GM12878 (cell line): Measurements from ENCODE around the gene YWHAG. TPM values are rescaled to one million over a fixed set of nuclear protein-coding genes. Genes with fewer than 3 reads are reported as not detected.

ENCODE experiments used
- ATAC-seq: fragments of 200-7000 bp; cut with Tn5 transposase; 3 replicates; pipeline ENCODE4 v1.9.1; 2020; ENCODE audit warnings: mild to moderate bottlenecking, moderate library complexity
- BruUV-seq: library from RNA; stranded (reverse); fragments of 400-500 nt; replicated peaks from 2 replicates; lab custom pipeline; 2021; lab: Mats Ljungman, UMichigan
- CTCF ChIA-PET: fragments of 300-600 bp; sonication (Branson Sonifier 250); formaldehyde crosslinking; extraction: SDS; loops from one replicate; lab custom pipeline; 2021; ENCODE audit warnings: inconsistent platforms; lab: Yijun Ruan, JAX
- POLR2A ChIA-PET: fragments of 350-600 bp; formaldehyde crosslinking; extraction: SDS; loops from one replicate; lab custom pipeline; 2021; ENCODE audit warnings: inconsistent platforms; lab: Charles Lee
- RAD21 ChIA-PET: fragments of 300-600 bp; sonication (Branson Sonifier 250); formaldehyde crosslinking; loops from one replicate; lab custom pipeline; 2023; ENCODE audit warnings: antibody characterized with exemption; ENCODE audit not compliant: unreplicated experiment; lab: Charles Lee
- SMC1A ChIA-PET: fragments of 300-600 bp; sonication (Branson Sonifier 250); formaldehyde crosslinking; loops from one replicate; lab custom pipeline; 2023; ENCODE audit not compliant: unreplicated experiment, uncharacterized antibody; lab: Charles Lee
- DNase-seq: peaks from one replicate; pipeline ENCODE4 v3.0.0-alpha.2; 2011; ENCODE audit warnings: low read depth, low spot score
- FAIRE-seq: peaks from 3 replicates; lab custom pipeline; 2011; peaks lifted over from hg19 to GRCh38; lab: Jason Lieb, UNC
- H2AFZ ChIP-seq: 2 replicates; pipeline ENCODE4 v1.6.0; 2011; ENCODE audit warnings: low read depth, low read length, control low read depth; ENCODE audit not compliant: control insufficient read depth
- H3K27ac ChIP-seq: 2 replicates; pipeline ENCODE4 v1.5.1; 2011; ENCODE audit warnings: control low read depth; ENCODE audit not compliant: control insufficient read depth, insufficient read depth
- H3K27me3 ChIP-seq, 2 experiments: replicated peaks in 1 of 2; 2 replicates each; pipeline versions ENCODE4 v1.6.0 to v1.6.1; 2011; ENCODE audit warnings: low read length in 1 of 2; ENCODE audit not compliant: control insufficient read depth in 2 of 2, insufficient read depth in 2 of 2
- H3K36me3 ChIP-seq, 2 experiments: 2 replicates each; pipeline ENCODE4 v1.5.1; 2011; ENCODE audit warnings: low read length in 1 of 2; ENCODE audit not compliant: control insufficient read depth in 2 of 2, insufficient read depth in 2 of 2
- H3K4me1 ChIP-seq: 2 replicates; pipeline ENCODE4 v1.6.1; 2011; ENCODE audit warnings: mild to moderate bottlenecking, low read length, moderate library complexity, mixed read lengths; ENCODE audit not compliant: control insufficient read depth, insufficient read depth
- H3K4me2 ChIP-seq: 2 replicates; pipeline ENCODE4 v1.6.0; 2011; ENCODE audit warnings: control low read depth; ENCODE audit not compliant: control insufficient read depth, insufficient read depth
- H3K4me3 ChIP-seq: fragments of 200-600 bp; sonication (generic); 2 replicates; pipeline ENCODE4 v1.5.1; 2016
- H3K79me2 ChIP-seq: 2 replicates; pipeline ENCODE4 v1.6.0; 2011; ENCODE audit warnings: low read length; ENCODE audit not compliant: control insufficient read depth, insufficient read depth
- H3K9ac ChIP-seq: 2 replicates; pipeline ENCODE4 v1.8.0; 2011; ENCODE audit warnings: low read length, control low read depth, mixed read lengths; ENCODE audit not compliant: control insufficient read depth, insufficient read depth
- H3K9me3 ChIP-seq: replicated peaks from 3 replicates; pipeline ENCODE4 v1.5.1; 2011; ENCODE audit warnings: mild to moderate bottlenecking, low read length; ENCODE audit not compliant: control insufficient read depth, insufficient read depth
- H4K20me1 ChIP-seq: 2 replicates; pipeline ENCODE4 v1.6.0; 2011; ENCODE audit not compliant: control insufficient read depth, insufficient read depth
- ASH2L ChIP-seq: fragments of 300-600, 200-600 bp; sonication (generic); IDR thresholded peaks from 2 replicates; pipeline ENCODE4 v1.6.1; 2017; ENCODE audit warnings: low read depth, mild to moderate bottlenecking, borderline replicate concordance
- CREM ChIP-seq: IDR thresholded peaks from 2 replicates; pipeline ENCODE4 v1.6.1; 2014; ENCODE audit warnings: antibody characterized with exemption, low read depth
- ETV6 ChIP-seq, 2 experiments: fragments of 450-650 bp in 1 of 2; IDR thresholded peaks in 1 of 2; conservative IDR thresholded peaks in 1 of 2; 2 replicates each; pipeline ENCODE4 v1.6.1; 2014; ENCODE audit warnings: antibody characterized with exemption in 1 of 2, borderline replicate concordance in 1 of 2, low read depth in 1 of 2, mild to moderate bottlenecking in 1 of 2, moderate library complexity in 1 of 2
- GATAD2B ChIP-seq: fragments of 450-650 bp; conservative IDR thresholded peaks from 2 replicates; pipeline ENCODE4 v1.6.1; 2017; ENCODE audit warnings: low read depth, mild to moderate bottlenecking, moderate library complexity
- IKZF1 ChIP-seq: fragments of 450-650 bp; conservative IDR thresholded peaks from 2 replicates; pipeline ENCODE4 v1.6.1; 2017; ENCODE audit warnings: antibody characterized with exemption, mild to moderate bottlenecking
- LARP7 ChIP-seq: fragments of 450-650 bp; IDR thresholded peaks from 2 replicates; pipeline ENCODE4 v1.6.1; 2017; ENCODE audit warnings: mild to moderate bottlenecking
- NR2C2 ChIP-seq: IDR thresholded peaks from 2 replicates; pipeline ENCODE4 v1.6.1; 2011; ENCODE audit warnings: borderline replicate concordance, low read depth; ENCODE audit not compliant: control insufficient read depth, insufficient read length
- PAX8 ChIP-seq: fragments of 450-650 bp; IDR thresholded peaks from 2 replicates; pipeline ENCODE4 v1.6.1; 2017; ENCODE audit warnings: mild to moderate bottlenecking, moderate library complexity
- RAD21 ChIP-seq: IDR thresholded peaks from 2 replicates; pipeline ENCODE4 v1.6.1; 2011; ENCODE audit warnings: mild to moderate bottlenecking, low read depth, low read length, moderate library complexity; ENCODE audit not compliant: insufficient read depth
- RCOR1 ChIP-seq: conservative IDR thresholded peaks from 2 replicates; pipeline ENCODE4 v1.6.1; 2012; ENCODE audit warnings: low read depth, low read length, improper control_type of control experiment
- RUNX3 ChIP-seq: IDR thresholded peaks from 2 replicates; pipeline ENCODE4 v1.6.1; 2012; ENCODE audit warnings: low read length, inconsistent platforms
- SMC3 ChIP-seq: IDR thresholded peaks from 2 replicates; pipeline ENCODE4 v1.6.1; 2011; ENCODE audit warnings: low read length, improper control_type of control experiment, borderline replicate concordance
- TBL1XR1 ChIP-seq: IDR thresholded peaks from 2 replicates; pipeline ENCODE4 v1.6.1; 2012; ENCODE audit warnings: low read depth, low read length, improper control_type of control experiment
- WRNIP1 ChIP-seq: IDR thresholded peaks from 2 replicates; pipeline ENCODE4 v1.6.1; 2011; ENCODE audit warnings: low read depth, low read length, improper control_type of control experiment, borderline replicate concordance
- ZNF24 ChIP-seq: fragments of 450-650 bp; IDR thresholded peaks from 2 replicates; pipeline ENCODE4 v1.6.1; 2017; ENCODE audit warnings: antibody characterized with exemption, mild to moderate bottlenecking
- ZNF384 ChIP-seq: IDR thresholded peaks from 2 replicates; pipeline ENCODE4 v1.6.1; 2012; ENCODE audit warnings: low read depth, mild to moderate bottlenecking, low read length, improper control_type of control experiment, borderline replicate concordance
- WGBS: methylation state at CpG from one replicate; pipeline ENCODE4 v1.1.6; 2016; ENCODE audit warnings: low lambda C conversion rate; ENCODE audit not compliant: insufficient replicate concordance, insufficient coverage; ENCODE audit errors: missing lambda C conversion rate; 5-methylcytosine and 5-hydroxymethylcytosine counted together
- in situ Hi-C: fragments of 300-500 bp; cut with MboI; formaldehyde crosslinking; loops from 9 replicates; pipeline ENCODE4 v1.14.3; 2018; ENCODE audit warnings: mixed read lengths
- intact Hi-C: fragments of 100-400 bp; cut with micrococcal nuclease; formaldehyde crosslinking; loops from one replicate; pipeline ENCODE4 v1.14.2; 2022; ENCODE audit not compliant: unreplicated experiment
- polyA plus RNA-seq, 11 experiments: library from polyadenylated mRNA; depleted of rRNA in 4 of 11; unstranded in 6 of 11; stranded (reverse) in 5 of 11; fragments of >200 nt; fragmentation: Nextera tagmentation in 4 of 11; fragmentation: Illumina TruSeq in 1 of 11; extraction: Ambion mirVana in 4 of 11; extraction: Trizol in 1 of 11; gene quantifications; 1 replicate in 1 of 11; 2 replicates in 10 of 11; pipeline versions ENCODE4 v1.2.1 to v1.2.3, GENCODE V29; 2011 to 2016; ENCODE audit warnings: inconsistent platforms in 2 of 11, missing spikeins in 2 of 11, low read depth in 1 of 11
- total RNA-seq, 4 experiments: library from RNA; depleted of rRNA in 3 of 4; stranded (reverse); fragments of >200 nt in 3 of 4; fragmentation: Illumina TruSeq in 1 of 4; extraction: Trizol in 1 of 4; gene quantifications; 2 replicates each; pipeline versions ENCODE4 v1.2.1 to v1.2.3, GENCODE V29; 2013 to 2021
- TF ChIP-seq, protein P1 (sequence below): fragments of 450-650 bp; formaldehyde crosslinking; IDR thresholded peaks from 2 replicates; pipeline ENCODE4 v1.4.0; 2022; ENCODE audit warnings: mild to moderate bottlenecking, moderate library complexity
- TF ChIP-seq, protein P2 (sequence below): fragments of 150-350 bp; IDR thresholded peaks from 2 replicates; pipeline ENCODE4 v1.6.1; 2014; ENCODE audit warnings: mild to moderate bottlenecking, low read depth, low read length
- TF ChIP-seq, protein P3 (sequence below): fragments of 450-650 bp; IDR thresholded peaks from 2 replicates; pipeline ENCODE4 v1.6.1; 2017; ENCODE audit warnings: low read depth, mild to moderate bottlenecking, moderate library complexity

The YWHAG gene
- total and polyA plus RNA-seq, 10 of the 15 experiments (the other 5 are each of a cell fraction or from before 2014, with no cell fraction given) = 20.2 to 157 (median 41.3) TPM

DNA sequence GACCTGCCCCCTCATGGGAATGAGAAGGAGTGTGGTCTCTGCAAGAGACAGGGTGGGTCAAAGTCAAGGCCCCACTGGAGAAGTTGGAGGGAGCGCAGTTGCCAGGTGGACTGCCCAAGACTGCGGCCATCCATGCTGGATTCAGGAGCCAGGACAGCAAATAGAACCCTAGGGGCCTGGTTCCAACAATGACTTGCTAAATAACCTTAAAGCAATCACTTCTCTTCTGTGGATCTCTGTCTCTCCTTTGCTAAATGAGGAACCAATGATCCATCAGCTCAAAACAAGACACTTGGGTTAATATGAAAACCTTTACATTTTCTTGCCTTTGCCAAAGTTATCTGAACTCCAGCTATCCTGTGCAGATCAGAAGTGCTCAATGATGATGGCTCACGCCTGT is 12.6 kb upstream of the YWHAG start:
- ATAC-seq (no peak), DNase-seq (no peak), FAIRE-seq (no peak)
- Histone ChIP-seq H2AFZ (no peak overlapping the region), H3K4me3 (no peak overlapping the region), H3K27me3 (no peaks in the 10 kb centered on the region; a peak in 1 of 4 replicates), H3K36me3 (no peaks in the 10 kb centered on the region), H3K4me2 (no peak overlapping the region), H3K79me2 (no peaks in the 10 kb centered on the region), H3K9ac (no peak overlapping the region), H3K9me3 (no peaks in the 10 kb centered on the region), H3K4me1 (no peaks in the 10 kb centered on the region), H3K27ac (no peak overlapping the region), H4K20me1 (no peaks in the 10 kb centered on the region)
- no peak for TF ChIP-seq ZNF384
- no peak for TF ChIP-seq ETV6 (conservative IDR thresholded peaks at IDR 0.05 in 1 of 2, IDR thresholded peaks at IDR 0.05 in 1 of 2; ENCODE audit: borderline replicate concordance in 1 of 2, low read depth in 1 of 2)
- no peak for TF ChIP-seq CREM
- no peak for TF ChIP-seq WRNIP1
- no peak for TF ChIP-seq IKZF1
- no peak for TF ChIP-seq TBL1XR1
- TF ChIP-seq, protein P1, sequence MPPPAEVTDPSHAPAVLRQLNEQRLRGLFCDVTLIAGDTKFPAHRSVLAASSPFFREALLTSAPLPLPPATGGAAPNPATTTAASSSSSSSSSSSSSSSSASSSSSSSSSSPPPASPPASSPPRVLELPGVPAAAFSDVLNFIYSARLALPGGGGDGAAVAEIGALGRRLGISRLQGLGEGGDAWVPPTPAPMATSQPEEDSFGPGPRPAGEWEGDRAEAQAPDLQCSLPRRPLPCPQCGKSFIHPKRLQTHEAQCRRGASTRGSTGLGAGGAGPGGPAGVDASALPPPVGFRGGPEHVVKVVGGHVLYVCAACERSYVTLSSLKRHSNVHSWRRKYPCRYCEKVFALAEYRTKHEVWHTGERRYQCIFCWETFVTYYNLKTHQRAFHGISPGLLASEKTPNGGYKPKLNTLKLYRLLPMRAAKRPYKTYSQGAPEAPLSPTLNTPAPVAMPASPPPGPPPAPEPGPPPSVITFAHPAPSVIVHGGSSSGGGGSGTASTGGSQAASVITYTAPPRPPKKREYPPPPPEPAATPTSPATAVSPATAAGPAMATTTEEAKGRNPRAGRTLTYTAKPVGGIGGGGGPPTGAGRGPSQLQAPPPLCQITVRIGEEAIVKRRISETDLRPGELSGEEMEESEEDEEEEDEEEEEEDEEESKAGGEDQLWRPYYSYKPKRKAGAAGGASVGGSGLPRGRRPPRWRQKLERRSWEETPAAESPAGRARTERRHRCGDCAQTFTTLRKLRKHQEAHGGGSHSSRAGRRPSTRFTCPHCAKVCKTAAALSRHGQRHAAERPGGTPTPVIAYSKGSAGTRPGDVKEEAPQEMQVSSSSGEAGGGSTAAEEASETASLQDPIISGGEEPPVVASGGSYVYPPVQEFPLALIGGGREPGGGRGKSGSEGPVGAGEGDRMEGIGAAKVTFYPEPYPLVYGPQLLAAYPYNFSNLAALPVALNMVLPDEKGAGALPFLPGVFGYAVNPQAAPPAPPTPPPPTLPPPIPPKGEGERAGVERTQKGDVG (CRISPR knock-in tag) = no peak
- TF ChIP-seq PAX8 = no peak
- no peak for TF ChIP-seq NR2C2
- TF ChIP-seq LARP7 = no peak
- no peak for TF ChIP-seq GATAD2B
- TF ChIP-seq RAD21 = no peak
- no peak for TF ChIP-seq ASH2L
- TF ChIP-seq ZNF24 = no peak
- TF ChIP-seq SMC3 = no peak
- TF ChIP-seq, protein P2, sequence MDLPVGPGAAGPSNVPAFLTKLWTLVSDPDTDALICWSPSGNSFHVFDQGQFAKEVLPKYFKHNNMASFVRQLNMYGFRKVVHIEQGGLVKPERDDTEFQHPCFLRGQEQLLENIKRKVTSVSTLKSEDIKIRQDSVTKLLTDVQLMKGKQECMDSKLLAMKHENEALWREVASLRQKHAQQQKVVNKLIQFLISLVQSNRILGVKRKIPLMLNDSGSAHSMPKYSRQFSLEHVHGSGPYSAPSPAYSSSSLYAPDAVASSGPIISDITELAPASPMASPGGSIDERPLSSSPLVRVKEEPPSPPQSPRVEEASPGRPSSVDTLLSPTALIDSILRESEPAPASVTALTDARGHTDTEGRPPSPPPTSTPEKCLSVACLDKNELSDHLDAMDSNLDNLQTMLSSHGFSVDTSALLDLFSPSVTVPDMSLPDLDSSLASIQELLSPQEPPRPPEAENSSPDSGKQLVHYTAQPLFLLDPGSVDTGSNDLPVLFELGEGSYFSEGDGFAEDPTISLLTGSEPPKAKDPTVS = no peak
- no peak for TF ChIP-seq RCOR1
- TF ChIP-seq, protein P3, sequence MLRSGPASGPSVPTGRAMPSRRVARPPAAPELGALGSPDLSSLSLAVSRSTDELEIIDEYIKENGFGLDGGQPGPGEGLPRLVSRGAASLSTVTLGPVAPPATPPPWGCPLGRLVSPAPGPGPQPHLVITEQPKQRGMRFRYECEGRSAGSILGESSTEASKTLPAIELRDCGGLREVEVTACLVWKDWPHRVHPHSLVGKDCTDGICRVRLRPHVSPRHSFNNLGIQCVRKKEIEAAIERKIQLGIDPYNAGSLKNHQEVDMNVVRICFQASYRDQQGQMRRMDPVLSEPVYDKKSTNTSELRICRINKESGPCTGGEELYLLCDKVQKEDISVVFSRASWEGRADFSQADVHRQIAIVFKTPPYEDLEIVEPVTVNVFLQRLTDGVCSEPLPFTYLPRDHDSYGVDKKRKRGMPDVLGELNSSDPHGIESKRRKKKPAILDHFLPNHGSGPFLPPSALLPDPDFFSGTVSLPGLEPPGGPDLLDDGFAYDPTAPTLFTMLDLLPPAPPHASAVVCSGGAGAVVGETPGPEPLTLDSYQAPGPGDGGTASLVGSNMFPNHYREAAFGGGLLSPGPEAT = no peak
- TF ChIP-seq RUNX3 = no peak
- 66% methylated on average over 3 of the region's 3 CpGs for WGBS
- intact Hi-C loops = no loop called here
- ChIA-PET RAD21 (interaction anchor here (1.0 kb wide), 1 partner anchor 54 kb away, joined by 3 read pairs; no protein-coding TSS in a partner anchor), POLR2A (interaction anchor here (0.7 to 1.5 kb wide), 2 partner anchors 11 to 16 kb away, joined by 3 read pairs; no protein-coding TSS in a partner anchor), CTCF (no interaction called here), SMC1A (no interaction called here)
- BruUV-seq = no TSS peak
- in situ Hi-C loops = no loop called here
